Mesothelial cell of epicardium (in vitro differentiated cells): Measurements from ENCODE around the gene PDE2A. TPM values are rescaled to one million over a fixed set of nuclear protein-coding genes. Genes with fewer than 3 reads are reported as not detected.

Experiments used
- DNase-seq, 2 experiments: peaks; one replicate each; pipeline ENCODE4 v3.0.0; 2021; ENCODE audit warnings: low spot score in 2 of 2; ENCODE audit not compliant: unreplicated experiment in 2 of 2
- H3K27ac Mint-ChIP-seq: 2 replicates; pipeline ENCODE4 v1.8.0; 2021; ENCODE audit warnings: mixed read lengths
- H3K27me3 Mint-ChIP-seq: 2 replicates; pipeline ENCODE4 v1.8.0; 2021; ENCODE audit warnings: low read depth, mixed read lengths
- H3K36me3 Mint-ChIP-seq: 2 replicates; pipeline ENCODE4 v1.8.0; 2021; ENCODE audit warnings: mixed read lengths
- H3K4me1 Mint-ChIP-seq: 2 replicates; pipeline ENCODE4 v1.8.0; 2021; ENCODE audit warnings: mixed read lengths
- H3K4me3 Mint-ChIP-seq: 2 replicates; pipeline ENCODE4 v1.8.0; 2021; ENCODE audit warnings: mild to moderate bottlenecking, moderate library complexity, mixed read lengths
- H3K9me3 Mint-ChIP-seq: 2 replicates; pipeline ENCODE4 v1.8.0; 2021; ENCODE audit warnings: mixed read lengths
- total RNA-seq: library from RNA; stranded (reverse); gene quantifications from 3 replicates; pipeline ENCODE4 v1.2.1, GENCODE V29; 2021
- TF ChIP-seq, protein P1 (sequence below): fragments of 200-600 bp; sonication (generic); IDR thresholded peaks from one replicate; pipeline ENCODE4 v1.5.0; 2021; ENCODE audit warnings: antibody characterized with exemption; ENCODE audit not compliant: unreplicated experiment

PDE2A gene
- total RNA-seq, 1 donor from 2014 or later, result 1.1 TPM

DNA sequence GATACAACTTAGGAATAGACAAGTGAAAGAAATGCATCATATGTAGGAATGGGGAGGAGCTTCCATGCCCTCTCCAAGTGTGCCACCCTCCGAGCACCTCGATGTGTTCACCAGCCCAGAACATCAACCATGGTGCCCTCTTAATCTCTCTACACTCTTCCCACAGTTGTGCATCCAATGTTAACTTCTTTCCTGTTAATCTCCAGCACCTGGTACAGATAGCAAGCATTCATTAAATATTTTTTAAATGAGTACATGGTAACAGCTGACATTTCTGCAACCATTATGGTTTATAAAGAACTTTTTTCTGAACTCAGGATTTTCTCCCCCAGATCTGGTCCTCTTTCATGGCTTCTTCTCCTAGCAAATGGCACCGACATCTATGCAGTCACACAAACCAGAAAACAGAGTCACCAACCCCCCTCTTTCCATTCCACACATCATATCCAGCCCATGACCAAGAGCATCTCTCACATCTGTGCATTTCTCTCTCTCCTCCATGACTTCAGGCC, 121.8 kb downstream of the PDE2A start:
- Mint-ChIP-seq H3K9me3 (no peaks in the 10 kb centered on the region), H3K4me3 (no peak overlapping the region), H3K4me1 (no peaks in the 10 kb centered on the region), H3K27ac (no peak overlapping the region), H3K27me3 (no peaks in the 10 kb centered on the region), H3K36me3 (no peaks in the 10 kb centered on the region)
- DNase-seq, result no peak
- TF ChIP-seq, protein P1, sequence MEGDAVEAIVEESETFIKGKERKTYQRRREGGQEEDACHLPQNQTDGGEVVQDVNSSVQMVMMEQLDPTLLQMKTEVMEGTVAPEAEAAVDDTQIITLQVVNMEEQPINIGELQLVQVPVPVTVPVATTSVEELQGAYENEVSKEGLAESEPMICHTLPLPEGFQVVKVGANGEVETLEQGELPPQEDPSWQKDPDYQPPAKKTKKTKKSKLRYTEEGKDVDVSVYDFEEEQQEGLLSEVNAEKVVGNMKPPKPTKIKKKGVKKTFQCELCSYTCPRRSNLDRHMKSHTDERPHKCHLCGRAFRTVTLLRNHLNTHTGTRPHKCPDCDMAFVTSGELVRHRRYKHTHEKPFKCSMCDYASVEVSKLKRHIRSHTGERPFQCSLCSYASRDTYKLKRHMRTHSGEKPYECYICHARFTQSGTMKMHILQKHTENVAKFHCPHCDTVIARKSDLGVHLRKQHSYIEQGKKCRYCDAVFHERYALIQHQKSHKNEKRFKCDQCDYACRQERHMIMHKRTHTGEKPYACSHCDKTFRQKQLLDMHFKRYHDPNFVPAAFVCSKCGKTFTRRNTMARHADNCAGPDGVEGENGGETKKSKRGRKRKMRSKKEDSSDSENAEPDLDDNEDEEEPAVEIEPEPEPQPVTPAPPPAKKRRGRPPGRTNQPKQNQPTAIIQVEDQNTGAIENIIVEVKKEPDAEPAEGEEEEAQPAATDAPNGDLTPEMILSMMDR, result no peak

DNA sequence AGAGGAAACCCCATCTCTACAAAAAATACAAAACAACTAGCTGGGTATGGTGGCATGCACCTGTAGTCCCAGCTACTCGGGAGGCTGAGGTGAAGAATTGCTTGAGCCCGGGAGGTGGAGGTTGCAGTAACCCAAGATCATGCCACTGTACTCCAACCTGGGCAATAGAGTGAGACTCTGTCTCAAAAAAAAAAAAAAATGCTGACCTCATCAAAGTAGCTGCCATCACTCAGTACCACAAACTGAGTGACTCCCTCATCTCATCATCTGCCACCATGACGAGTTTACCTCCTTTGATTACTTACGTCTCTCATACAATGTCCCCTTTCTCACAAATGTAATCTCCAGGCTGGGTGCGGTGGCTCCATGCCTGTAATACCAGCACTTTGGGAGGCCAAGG, 122.7 kb downstream of the PDE2A start:
- H3K27ac Mint-ChIP-seq, result no peak overlapping the region
- no peak overlapping the region for H3K4me3 Mint-ChIP-seq
- TF ChIP-seq, protein P1, result no peak
- no peaks in the 10 kb centered on the region for H3K27me3 Mint-ChIP-seq
- H3K4me1 Mint-ChIP-seq, result no peaks in the 10 kb centered on the region
- H3K36me3 Mint-ChIP-seq, result no peaks in the 10 kb centered on the region
- no peak for DNase-seq
- no peaks in the 10 kb centered on the region for H3K9me3 Mint-ChIP-seq

DNA sequence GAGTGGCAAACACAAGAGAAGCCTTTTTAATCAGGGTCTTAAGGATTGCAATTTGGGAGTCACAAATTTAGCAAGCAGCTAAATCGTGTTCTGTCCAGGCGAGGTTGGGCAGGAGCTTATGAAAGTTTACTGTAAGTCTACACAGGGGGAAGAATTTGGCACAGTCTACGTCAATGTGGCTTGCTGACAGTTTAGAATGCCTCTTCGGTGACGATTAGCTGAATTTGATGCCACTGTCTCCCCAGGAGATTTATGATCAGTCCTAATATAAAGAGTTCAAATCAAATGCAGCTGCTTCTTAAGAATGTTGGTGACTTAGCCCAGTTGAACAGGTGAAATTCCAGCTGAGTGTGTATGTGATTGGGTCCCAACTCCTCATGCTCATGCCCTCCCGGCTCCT, 125.8 kb downstream of the PDE2A start:
- no peaks in the 10 kb centered on the region for H3K9me3 Mint-ChIP-seq
- no peaks in the 10 kb centered on the region for H3K4me1 Mint-ChIP-seq
- no peaks in the 10 kb centered on the region for H3K36me3 Mint-ChIP-seq
- H3K27ac Mint-ChIP-seq, result no peak overlapping the region
- TF ChIP-seq, protein P1, result no peak
- H3K4me3 Mint-ChIP-seq, result no peak overlapping the region
- DNase-seq, result no peak
- H3K27me3 Mint-ChIP-seq, result no peaks in the 10 kb centered on the region

DNA sequence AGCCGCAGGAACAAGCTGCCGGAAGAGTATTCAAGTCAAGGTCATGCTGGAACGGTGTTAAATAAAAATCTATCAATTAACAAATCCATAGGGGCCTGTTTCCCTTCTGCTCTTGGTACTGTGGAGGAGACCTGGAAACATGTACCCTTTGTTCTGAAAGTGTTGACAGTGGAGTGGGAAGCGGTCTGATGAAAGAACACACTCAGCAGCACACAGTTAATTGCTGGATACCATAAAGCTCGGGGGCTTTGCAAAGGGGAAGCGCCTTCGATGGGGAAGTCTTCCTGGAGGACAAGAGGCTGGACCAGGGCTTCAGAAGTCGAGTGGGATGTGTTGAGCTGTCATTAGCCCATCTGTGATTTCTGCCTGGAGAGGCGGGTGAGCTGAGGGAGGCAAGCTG, 127.4 kb downstream of the PDE2A start:
- no peak for DNase-seq
- Mint-ChIP-seq H3K36me3 (no peaks in the 10 kb centered on the region), H3K9me3 (no peaks in the 10 kb centered on the region), H3K4me1 (no peaks in the 10 kb centered on the region), H3K27me3 (no peaks in the 10 kb centered on the region), H3K4me3 (no peak overlapping the region), H3K27ac (no peak overlapping the region)
- TF ChIP-seq, protein P1, result no peak

DNA sequence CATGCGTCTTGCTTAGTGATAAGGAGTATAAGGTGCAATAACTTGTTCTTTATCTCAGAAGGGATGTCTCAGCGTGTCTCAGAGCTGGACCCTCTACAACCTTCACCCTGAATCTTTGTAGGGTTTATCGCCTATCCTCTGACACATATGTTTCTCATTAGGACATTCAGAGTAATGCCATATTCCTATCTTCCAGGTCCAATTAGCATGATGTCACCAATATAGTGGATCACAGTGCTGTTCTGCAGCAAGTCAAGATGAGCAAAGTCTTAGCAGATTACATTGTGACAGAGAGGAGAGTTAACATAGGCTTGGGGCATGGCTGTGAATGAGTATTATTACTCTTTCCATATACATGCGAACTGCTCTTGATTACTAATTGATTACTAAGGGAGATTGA, 129.6 kb downstream of the PDE2A start:
- Mint-ChIP-seq H3K36me3 (no peaks in the 10 kb centered on the region), H3K27ac (no peak overlapping the region), H3K4me1 (no peaks in the 10 kb centered on the region), H3K4me3 (no peak overlapping the region), H3K27me3 (peaks cover 3% of the 10 kb centered on the region), H3K9me3 (peaks cover 6% of the 10 kb centered on the region)
- DNase-seq, result no peak
- TF ChIP-seq, protein P1, result no peak

DNA sequence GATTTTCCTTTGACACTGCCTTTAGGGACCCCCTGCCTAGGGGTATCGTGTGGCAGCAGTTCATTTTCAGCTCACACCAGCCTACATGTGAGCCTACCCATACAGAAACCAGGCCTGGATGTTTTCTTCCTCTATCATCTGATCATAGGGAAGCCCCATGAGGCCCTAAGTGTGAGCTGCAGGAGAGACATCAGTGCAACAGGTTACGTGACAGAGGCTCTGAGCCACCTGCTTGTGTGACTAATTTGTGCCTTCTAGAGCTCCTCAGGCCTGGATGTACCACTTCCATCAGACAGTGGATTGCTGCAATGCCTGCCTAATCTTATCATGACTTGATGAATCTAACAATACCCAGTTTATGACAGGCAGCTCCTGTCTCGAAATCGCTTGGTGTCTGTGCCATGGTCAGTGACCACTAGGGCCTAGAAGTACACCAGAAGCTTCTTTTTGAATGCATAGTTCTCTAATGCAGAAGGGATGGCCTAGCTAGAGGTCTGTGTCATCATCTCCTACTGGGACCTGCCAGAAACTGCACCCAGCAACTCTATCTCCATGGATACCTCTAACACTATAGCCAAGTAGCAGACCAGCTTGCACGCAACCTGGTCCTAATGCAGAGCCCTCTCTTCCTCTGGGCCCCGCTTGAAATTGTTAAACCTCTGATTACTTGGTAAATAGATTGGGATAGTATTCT, 130.2 kb downstream of the PDE2A start:
- no peaks in the 10 kb centered on the region for H3K36me3 Mint-ChIP-seq
- no peak overlapping the region for H3K27ac Mint-ChIP-seq
- H3K4me1 Mint-ChIP-seq, result no peaks in the 10 kb centered on the region
- no peak overlapping the region for H3K4me3 Mint-ChIP-seq
- H3K27me3 Mint-ChIP-seq, result peaks cover 3% of the 10 kb centered on the region
- H3K9me3 Mint-ChIP-seq, result peaks cover 6% of the 10 kb centered on the region
- DNase-seq, result no peak
- TF ChIP-seq, protein P1, result no peak
